Tibial nerve (tissue), 4 donors: ENCODE data around the gene POPDC2. TPM values are rescaled to one million over a fixed set of nuclear protein-coding genes. Genes with fewer than 3 reads are reported as not detected.

Experiments
- DNase-seq, 2 donors: peaks; one replicate each; pipeline ENCODE4 v3.0.0-alpha.2; 2019; ENCODE audit warnings: low spot score in 2 of 2
- H3K27ac ChIP-seq, 4 donors: fragments of 200-600 bp; sonication (generic) in 3 of 4; one replicate each; pipeline ENCODE4 v1.5.1; 2017 to 2019; ENCODE audit warnings: mild to moderate bottlenecking in 1 of 4
- H3K27me3 ChIP-seq, 2 donors: fragments of 200-600 bp; sonication (generic) in 1 of 2; one replicate each; pipeline versions ENCODE4 v1.5.1 to v1.6.0; 2017 to 2019
- H3K36me3 ChIP-seq, 3 donors: fragments of 200-600 bp; sonication (generic); one replicate each; pipeline ENCODE4 v1.5.1; 2018 to 2019
- H3K4me1 ChIP-seq, 4 donors: fragments of 200-600 bp; sonication (generic) in 3 of 4; one replicate each; pipeline ENCODE4 v1.5.1; 2017 to 2019
- H3K4me3 ChIP-seq, 4 donors: fragments of 200-600 bp; sonication (generic) in 3 of 4; one replicate each; pipeline ENCODE4 v1.5.1; 2017 to 2019; ENCODE audit warnings: mild to moderate bottlenecking in 1 of 4, moderate library complexity in 1 of 4
- H3K9me3 ChIP-seq, 4 donors: fragments of 200-600 bp; sonication (generic) in 3 of 4; one replicate each; pipeline ENCODE4 v1.5.1; 2017 to 2019
- EP300 ChIP-seq, 2 donors: sonication (generic); formaldehyde crosslinking; IDR thresholded peaks; one replicate each; pipeline ENCODE4 v1.6.1; 2017; ENCODE audit warnings: antibody characterized with exemption in 2 of 2, mild to moderate bottlenecking in 1 of 2
- POLR2A ChIP-seq, 2 donors: fragments of 450-650 bp; IDR thresholded peaks; one replicate each; pipeline ENCODE4 v1.6.1; 2017; ENCODE audit warnings: antibody characterized with exemption in 2 of 2, mild to moderate bottlenecking in 2 of 2, moderate library complexity in 2 of 2
- WGBS, 2 donors: methylation state at CpG; one replicate each; pipeline ENCODE4 v1.1.5; 2018; 5-methylcytosine and 5-hydroxymethylcytosine counted together
- total RNA-seq, 4 donors: library from RNA; depleted of rRNA; stranded (reverse); fragments of >200 nt; gene quantifications; one replicate each; pipeline ENCODE4 v1.1.0, GENCODE V29; 2016
- TF ChIP-seq, protein P1 (sequence below), 5 experiments: fragments of 200-600 bp in 3 of 5; fragments of 450-650 bp in 2 of 5; sonication (generic) in 3 of 5; IDR thresholded peaks; one replicate each; pipeline ENCODE4 v1.5.1; 2016 to 2019; ENCODE audit warnings: antibody characterized with exemption in 5 of 5, mild to moderate bottlenecking in 3 of 5, moderate library complexity in 2 of 5

POPDC2 gene
- total RNA-seq, 4 donors from 2014 or later, result 0.90 to 3.3 (median 2.5) TPM

DNA sequence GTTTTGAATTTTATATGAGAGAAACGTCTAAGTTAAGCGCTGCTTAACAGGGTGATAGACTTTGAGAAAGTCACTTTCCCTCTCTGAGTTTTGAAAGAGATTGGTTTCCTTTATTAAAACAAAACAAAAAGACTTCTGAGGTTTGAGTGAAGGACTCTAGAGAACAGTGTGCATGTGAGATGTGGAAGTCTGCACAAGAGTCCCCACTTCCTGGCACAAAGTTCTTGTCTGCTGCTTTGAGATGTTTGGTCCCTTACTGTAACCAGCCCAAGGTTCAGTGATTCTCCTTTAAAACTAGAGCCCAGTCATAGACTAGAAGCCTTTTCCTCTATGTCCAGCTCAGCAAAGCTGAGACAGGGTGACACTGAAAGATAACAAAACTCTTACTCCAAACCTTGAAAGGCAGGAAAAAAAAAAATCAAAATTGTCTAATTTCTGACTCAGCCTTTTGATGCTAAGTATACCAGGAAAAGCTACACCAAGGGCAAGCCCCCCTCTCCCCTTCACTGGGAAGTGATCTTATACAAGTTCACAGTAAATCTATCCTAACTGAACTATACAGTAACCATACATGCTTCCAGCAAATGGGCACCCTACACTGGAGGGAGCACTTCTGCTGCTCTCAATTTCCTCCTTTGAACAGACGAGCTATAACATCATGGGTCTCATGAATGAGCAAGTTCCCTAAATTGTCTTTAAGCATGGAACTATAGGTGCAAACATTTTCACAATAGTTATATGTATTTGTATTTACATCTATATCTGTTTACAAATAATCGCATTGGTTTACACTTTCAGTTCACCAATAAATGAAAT, 2.3 kb downstream of the POPDC2 start:
- Histone ChIP-seq H3K4me3 (no peak overlapping the region), H3K27me3 (no peaks in the 10 kb centered on the region), H3K4me1 (peaks cover 0 to 12% (median 2%) of the 10 kb centered on the region in 4 donors), H3K9me3 (no peaks in the 10 kb centered on the region), H3K27ac (no peak overlapping the region), H3K36me3 (peaks cover 0 to 8% (median 4%) of the 10 kb centered on the region in 3 donors)
- DNase-seq, result no peak
- TF ChIP-seq POLR2A (IDR thresholded peaks at IDR 0.05) (no peak), EP300 (IDR thresholded peaks at IDR 0.05) (no peak)
- TF ChIP-seq, protein P1, sequence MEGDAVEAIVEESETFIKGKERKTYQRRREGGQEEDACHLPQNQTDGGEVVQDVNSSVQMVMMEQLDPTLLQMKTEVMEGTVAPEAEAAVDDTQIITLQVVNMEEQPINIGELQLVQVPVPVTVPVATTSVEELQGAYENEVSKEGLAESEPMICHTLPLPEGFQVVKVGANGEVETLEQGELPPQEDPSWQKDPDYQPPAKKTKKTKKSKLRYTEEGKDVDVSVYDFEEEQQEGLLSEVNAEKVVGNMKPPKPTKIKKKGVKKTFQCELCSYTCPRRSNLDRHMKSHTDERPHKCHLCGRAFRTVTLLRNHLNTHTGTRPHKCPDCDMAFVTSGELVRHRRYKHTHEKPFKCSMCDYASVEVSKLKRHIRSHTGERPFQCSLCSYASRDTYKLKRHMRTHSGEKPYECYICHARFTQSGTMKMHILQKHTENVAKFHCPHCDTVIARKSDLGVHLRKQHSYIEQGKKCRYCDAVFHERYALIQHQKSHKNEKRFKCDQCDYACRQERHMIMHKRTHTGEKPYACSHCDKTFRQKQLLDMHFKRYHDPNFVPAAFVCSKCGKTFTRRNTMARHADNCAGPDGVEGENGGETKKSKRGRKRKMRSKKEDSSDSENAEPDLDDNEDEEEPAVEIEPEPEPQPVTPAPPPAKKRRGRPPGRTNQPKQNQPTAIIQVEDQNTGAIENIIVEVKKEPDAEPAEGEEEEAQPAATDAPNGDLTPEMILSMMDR (IDR thresholded peaks at IDR 0.05), result no peak
- whole genome bisulfite sequencing, 2 donors, result 86 to 88% methylated on average over 4 of the region's 4 CpGs

DNA sequence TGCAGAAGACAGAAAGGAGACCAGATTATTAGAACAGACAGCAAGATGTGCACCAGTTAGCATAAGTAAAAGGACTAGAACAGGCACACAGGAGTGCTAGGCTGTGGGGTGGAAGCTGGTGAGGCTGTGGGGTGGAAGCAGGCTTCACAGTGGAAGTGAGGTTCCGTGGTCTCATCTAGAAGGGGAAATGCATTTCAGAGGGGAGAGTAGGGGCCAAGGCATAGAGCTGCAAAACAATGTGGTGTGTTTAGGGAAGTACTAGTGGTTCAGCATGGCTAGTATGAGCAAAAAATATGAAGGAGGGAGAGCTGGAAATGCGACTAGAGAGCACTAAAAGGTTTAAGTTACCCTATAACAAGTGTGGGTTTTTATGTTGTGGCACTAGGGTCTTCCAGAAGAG, 6.5 kb downstream of the POPDC2 start:
- Histone ChIP-seq H3K36me3 (peaks cover 0 to 4% (median 0%) of the 10 kb centered on the region in 3 donors), H3K27me3 (no peaks in the 10 kb centered on the region), H3K27ac (no peak overlapping the region), H3K4me3 (no peak overlapping the region), H3K9me3 (no peaks in the 10 kb centered on the region), H3K4me1 (no peaks in the 10 kb centered on the region)
- no peak for DNase-seq
- WGBS, 2 donors, result 38 to 42% methylated on average over 2 of the region's 2 CpGs
- TF ChIP-seq EP300 (IDR thresholded peaks at IDR 0.05), result no peak
- TF ChIP-seq, protein P1 (IDR thresholded peaks at IDR 0.05), result no peak
- TF ChIP-seq POLR2A (IDR thresholded peaks at IDR 0.05), result no peak

DNA sequence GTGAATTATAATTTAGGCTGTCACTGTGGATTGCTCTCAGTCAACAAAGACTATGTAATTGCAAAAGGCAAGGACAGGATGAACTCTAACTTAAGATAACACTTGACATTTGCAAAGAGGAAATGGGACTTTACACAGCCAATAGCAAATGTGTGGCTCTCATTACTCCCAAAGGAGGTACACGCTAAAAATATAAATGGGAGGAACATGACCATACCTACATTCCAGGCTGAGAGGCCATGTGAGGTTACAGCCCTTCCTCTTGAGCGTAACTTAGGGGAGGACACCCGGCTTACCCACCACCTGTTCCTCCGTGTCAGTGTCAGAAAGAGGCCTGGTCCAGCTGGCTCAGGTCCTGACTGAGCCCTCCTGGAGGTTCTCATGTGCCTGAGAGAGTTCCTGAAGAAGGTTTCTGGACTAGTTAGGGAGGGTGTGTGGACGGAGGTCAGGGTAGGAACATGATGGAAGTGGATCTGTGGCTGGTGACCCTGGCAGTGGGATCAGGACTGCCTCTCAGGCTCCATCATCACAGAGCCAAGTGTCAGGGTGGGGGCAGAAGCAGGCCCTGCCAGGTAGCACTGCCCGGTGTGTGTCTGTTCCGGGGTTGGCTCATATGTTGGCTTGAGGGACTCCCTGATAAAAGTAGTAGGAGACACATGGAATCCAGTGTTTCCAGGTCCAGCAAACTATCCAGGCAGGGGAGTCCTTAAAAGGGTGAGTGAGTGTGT, 7.9 kb downstream of the POPDC2 start:
- Histone ChIP-seq H3K36me3 (peaks cover 0 to 13% (median 4%) of the 10 kb centered on the region in 3 donors), H3K27ac (no peak overlapping the region)
- whole genome bisulfite sequencing, 2 donors, result 74 to 81% methylated on average over 7 of the region's 7 CpGs

DNA sequence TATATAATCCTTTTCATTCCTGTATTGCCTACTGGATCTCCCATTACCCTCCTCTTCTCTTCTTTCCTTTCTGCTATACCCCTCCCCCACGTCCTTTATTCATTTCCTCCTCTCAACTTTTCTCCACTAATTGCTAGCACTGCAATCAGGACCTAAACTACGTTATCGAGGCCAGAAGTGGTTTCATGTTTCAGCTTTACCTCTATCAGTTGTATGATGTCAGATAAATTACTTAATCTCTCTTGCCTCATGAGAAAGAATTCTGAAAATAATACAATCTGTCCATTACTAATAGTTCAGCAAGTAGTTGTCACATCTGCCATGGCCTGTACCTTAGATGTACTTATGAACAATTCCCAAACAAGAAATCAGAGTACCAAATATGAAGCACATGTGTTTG, 10.6 kb downstream of the POPDC2 start:
- peak overlapping the region in 2 of 4 donors; percentile 3 to 32 for H3K27ac ChIP-seq
- peaks cover 0 to 26% (median 0%) of the 10 kb centered on the region in 3 donors for H3K36me3 ChIP-seq
- H3K27me3 ChIP-seq, result no peaks in the 10 kb centered on the region
- no peaks in the 10 kb centered on the region for H3K9me3 ChIP-seq
- 44 to 48% methylated on average over 3 of the region's 3 CpGs for WGBS, 2 donors
- H3K4me3 ChIP-seq, result no peak overlapping the region
- no peak for DNase-seq
- no peak for TF ChIP-seq EP300 (IDR thresholded peaks at IDR 0.05)
- TF ChIP-seq POLR2A (IDR thresholded peaks at IDR 0.05), result no peak
- TF ChIP-seq, protein P1 (IDR thresholded peaks at IDR 0.05), result no peak
- H3K4me1 ChIP-seq, result no peaks in the 10 kb centered on the region

More for the DNA sequence above, 7.9 kb downstream of the POPDC2 start:
- DNase-seq, result no peak
- Histone ChIP-seq H3K4me3 (no peak overlapping the region), H3K27me3 (no peaks in the 10 kb centered on the region), H3K9me3 (no peaks in the 10 kb centered on the region), H3K4me1 (no peaks in the 10 kb centered on the region)
- peak in 1 of 2 donors; percentile 29 for TF ChIP-seq EP300 (IDR thresholded peaks at IDR 0.05)
- TF ChIP-seq, protein P1 (IDR thresholded peaks at IDR 0.05), result no peak
